Fibroblast of villous mesenchyme (primary cell): ENCODE results near the gene UQCR11. TPM values are rescaled to one million over a fixed set of nuclear protein-coding genes. Genes with fewer than 3 reads are reported as not detected.

Source experiments
- DNase-seq: peaks from one replicate; pipeline ENCODE4 v3.0.0-alpha.2; 2010; ENCODE audit warnings: low read depth
- H3K4me3 ChIP-seq: 2 replicates; pipeline ENCODE4 v1.5.1; 2011; ENCODE audit warnings: low read depth, mild to moderate bottlenecking, low read length
- total RNA-seq: library from RNA; depleted of rRNA; stranded (reverse); fragments of >200 nt; gene quantifications from 2 replicates; pipeline ENCODE4 v1.2.3, GENCODE V29; 2012
- TF ChIP-seq, protein P1 (sequence below): IDR thresholded peaks from 2 replicates; pipeline ENCODE4 v1.5.1; 2012; ENCODE audit warnings: low read depth, mild to moderate bottlenecking, low read length; ENCODE audit not compliant: insufficient read depth

Gene UQCR11
- total RNA-seq, 1 donor, result 53.5 TPM

DNA sequence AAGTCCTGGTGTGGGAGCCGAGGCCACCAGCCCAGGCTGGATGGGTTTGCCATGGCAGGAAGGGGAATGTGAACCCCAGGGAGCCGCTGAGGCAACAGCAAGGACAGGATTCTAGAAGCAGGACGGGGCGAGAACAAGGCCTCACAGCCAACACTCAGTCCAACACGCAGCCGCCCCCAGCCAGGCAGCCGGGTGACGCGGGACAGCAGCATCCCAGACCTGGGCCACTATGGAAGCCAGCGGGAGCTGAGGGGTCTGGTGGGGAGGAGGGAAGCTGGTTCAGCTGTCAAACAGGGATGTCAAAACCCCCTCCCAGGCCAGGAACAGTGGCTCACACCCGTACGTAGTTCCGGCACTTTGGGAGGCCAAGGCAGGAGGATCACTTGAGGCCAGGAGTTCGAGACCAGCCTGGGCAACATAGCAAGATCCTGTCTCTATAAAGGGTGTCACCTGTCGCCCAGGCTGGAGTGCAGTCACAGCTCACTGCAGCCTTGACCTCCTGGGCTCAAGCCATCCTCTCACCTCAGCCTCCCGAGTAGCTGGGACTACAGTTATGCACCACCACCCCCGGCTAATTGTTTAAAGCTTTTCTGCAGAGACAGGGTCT lies 43.9 kb downstream of the UQCR11 start:
- H3K4me3 ChIP-seq, result no peak overlapping the region
- no peak for DNase-seq
- TF ChIP-seq, protein P1, sequence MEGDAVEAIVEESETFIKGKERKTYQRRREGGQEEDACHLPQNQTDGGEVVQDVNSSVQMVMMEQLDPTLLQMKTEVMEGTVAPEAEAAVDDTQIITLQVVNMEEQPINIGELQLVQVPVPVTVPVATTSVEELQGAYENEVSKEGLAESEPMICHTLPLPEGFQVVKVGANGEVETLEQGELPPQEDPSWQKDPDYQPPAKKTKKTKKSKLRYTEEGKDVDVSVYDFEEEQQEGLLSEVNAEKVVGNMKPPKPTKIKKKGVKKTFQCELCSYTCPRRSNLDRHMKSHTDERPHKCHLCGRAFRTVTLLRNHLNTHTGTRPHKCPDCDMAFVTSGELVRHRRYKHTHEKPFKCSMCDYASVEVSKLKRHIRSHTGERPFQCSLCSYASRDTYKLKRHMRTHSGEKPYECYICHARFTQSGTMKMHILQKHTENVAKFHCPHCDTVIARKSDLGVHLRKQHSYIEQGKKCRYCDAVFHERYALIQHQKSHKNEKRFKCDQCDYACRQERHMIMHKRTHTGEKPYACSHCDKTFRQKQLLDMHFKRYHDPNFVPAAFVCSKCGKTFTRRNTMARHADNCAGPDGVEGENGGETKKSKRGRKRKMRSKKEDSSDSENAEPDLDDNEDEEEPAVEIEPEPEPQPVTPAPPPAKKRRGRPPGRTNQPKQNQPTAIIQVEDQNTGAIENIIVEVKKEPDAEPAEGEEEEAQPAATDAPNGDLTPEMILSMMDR, result no peak

DNA sequence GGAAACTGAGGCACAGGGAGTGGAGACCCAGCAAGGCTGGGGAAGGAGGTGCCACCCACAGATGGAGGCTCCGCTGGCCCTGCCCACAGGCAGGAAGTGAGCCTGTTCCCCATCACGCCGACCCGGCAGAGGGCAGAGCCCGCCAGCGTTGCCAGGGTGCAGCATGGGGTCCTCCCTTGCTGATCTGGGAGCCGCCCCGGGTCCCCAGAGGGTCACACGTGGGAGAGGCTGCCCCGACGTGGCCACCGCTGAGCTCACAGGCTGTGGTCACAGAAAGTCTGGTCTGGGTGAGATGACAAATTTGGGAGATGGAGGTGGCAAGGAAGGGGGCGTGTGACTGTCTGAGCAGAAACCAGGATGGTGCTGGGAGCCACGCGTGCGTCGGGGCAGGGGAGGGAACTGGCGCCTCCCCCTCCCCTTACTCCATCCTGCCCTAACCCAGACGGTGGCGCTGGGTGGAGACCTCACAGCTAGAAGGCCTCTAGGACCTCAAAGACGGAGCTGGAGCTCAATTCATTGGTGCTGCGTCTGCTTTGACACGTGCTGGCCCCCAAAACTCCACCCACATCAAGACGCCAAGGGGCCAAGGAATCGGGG lies 44.9 kb downstream of the UQCR11 start:
- H3K4me3 ChIP-seq, result no peak overlapping the region
- no peak for DNase-seq
- TF ChIP-seq, protein P1, result no peak

DNA sequence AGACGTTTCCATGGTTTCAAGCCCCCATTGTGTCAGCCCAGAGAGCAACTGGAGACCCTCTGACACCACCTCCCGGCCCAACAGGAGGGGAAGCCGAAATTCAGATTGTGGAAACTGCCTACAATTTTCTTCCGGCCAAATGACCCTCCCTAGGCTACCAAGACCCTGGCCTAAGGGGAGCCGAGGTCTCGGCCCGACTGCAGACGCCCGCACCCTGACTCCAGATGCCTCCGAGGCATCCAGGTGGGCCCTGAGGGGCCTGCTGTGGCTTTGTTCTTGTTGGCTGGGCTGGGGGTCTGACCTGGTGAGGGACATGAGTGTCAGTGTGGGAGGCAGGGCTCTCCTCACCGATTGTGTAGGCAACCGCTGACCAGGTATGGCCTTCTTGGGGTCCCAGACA lies 46.7 kb downstream of the UQCR11 start:
- no peak for DNase-seq
- TF ChIP-seq, protein P1, result no peak
- no peak overlapping the region for H3K4me3 ChIP-seq

DNA sequence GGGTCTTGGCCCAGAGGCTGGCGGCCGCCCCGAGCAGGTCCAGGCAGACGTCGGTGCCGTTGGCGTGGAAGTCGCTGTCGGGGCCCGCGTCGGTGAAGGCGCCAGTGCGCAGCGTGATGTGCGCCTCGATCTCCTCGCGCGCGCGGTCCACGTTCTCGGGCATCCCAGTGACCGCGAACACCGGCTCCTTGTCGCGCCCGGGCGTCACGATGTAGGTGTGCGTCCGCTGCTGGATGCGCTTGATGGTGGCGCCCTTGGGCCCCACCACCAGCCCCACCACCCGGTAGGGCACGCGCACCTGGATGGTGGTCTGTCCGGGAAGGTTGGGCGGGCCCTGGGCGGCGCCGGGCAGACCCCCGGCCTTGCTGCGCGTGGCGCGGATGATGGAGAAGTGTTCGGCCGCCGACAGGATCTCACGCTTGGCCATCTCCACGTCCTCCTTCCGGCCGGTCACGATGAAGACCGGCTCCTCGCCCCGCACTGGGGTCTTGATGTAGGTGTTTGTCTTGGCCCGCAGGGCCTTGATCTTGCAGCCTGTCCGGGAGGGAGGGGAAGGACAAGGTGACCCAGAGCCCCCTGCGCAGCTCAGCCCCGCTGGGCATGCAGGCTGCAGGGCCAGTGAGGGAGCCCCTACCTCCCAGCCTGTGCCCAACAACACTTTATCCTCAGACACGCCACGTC lies 48.7 kb downstream of the UQCR11 start:
- H3K4me3 ChIP-seq, result no peak overlapping the region
- DNase-seq, result no peak
- TF ChIP-seq, protein P1, result no peak

DNA sequence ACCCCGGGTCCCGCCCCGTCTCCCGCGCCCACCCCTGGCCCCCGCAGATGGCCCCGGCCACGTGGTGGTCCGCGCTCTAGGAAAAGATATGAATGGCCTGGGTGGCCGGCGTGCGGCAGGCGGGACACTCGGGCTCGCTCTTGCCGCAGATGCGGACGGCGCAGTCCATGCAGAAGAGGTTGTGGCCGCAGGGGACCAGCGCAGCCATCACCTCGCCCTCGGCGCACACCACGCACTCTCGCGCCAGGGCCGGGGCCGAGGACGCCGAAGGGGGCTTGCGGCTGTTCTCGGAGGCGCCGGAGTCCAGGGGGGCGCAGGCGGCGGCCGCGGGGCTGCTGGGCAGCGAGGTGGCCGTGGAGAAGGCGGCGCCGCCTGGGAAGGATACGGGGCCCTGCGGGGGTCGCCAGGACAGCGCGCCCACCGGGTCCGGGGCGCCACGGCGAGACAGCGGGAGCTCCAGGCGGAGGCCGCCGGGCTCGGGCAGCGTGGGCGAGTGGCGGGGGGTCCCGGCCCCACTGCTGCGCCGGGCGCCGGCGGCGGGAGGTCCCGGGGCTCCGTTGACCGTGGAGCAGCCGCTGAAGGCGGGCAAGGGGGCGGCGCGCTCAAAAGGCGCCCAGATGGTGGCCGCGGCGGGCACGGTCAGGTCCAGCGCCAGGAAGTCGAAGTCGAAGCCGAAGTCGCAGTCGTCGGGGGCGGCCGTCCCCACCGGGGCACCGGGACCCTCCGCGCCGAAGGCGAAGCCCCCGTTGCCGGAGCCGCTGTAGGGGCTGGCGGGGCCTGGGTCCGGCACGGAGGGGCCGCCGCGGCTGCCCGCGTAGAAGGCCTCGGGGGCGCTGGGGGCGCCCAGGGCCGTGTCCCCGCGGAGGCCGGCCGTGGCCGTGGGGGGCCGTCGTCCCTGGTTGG lies 49.5 kb downstream of the UQCR11 start:
- TF ChIP-seq, protein P1, result no peak

DNA sequence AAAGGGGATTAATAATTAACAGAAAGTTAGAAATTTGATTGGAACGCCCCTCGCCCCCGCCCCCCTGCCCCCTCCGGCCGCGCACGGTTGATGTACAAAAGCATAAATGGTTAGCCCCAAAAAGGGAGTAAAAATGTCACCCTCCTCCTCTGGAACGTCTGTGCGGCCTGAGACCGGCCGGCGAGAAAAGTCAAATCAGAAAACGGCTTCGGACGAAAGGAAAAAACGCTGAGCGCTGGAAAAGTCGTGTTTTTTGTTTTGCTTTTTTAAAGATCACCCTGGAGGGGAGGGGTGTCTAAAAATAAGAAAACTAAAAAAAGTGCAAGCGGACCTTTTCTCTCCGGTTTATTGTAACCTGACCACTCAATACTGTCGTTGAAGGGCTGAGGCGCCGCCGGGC lies 50.3 kb downstream of the UQCR11 start:
- no peak overlapping the region for H3K4me3 ChIP-seq
- no peak for DNase-seq
- TF ChIP-seq, protein P1, result no peak

More for the DNA sequence above, 49.5 kb downstream of the UQCR11 start:
- H3K4me3 ChIP-seq, result no peak overlapping the region
- no peak for DNase-seq
